Measurements from ENCODE around the gene TUBGCP2.
A peak's percentile ranks its signal among the peaks of the same experiment; 100 is the strongest.
"Not testable (repeated sequence)": the region's sequence is repeated elsewhere in the genome, so short reads cannot be mapped to it uniquely, and the experiment has no call there.

The TUBGCP2 gene

DNA sequence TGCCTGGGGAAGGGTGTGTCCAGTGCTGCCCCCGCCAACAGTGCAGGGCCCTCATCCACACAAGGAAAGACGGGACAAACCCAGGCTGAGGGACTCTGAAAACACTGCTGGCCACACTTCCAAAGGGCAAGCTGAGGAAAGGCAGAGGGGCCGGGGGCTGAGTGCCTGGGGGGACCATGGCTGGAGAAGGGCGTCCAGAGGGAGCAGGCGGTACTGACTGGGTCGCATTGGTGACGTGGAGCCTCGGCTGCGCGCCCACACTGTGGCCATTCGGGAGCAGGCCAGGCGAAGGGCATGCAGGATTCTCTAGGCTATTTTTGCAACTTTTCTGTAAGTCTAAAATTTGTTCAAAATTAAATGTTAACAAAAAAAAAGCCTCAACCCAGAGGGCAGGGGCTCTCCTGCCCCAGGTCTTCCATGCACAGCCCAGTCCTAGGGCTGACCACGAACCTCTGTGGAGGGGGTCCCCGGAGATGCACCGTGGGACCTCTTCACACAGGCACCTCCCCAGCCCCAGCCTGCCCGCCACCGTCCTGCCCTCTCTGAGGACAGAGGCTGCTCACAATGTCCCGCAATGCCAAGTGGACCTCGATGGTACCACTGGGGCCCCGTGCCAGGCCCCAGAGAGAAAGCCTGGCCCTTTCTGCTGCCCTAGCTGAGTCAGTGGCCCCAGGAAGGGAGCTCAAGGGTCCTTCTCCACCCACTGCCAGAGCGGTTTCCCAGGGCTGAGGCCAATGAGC is 42.4 kb downstream of the TUBGCP2 start:
- DNase-seq (ENCODE audit: low read depth): no peak

DNA sequence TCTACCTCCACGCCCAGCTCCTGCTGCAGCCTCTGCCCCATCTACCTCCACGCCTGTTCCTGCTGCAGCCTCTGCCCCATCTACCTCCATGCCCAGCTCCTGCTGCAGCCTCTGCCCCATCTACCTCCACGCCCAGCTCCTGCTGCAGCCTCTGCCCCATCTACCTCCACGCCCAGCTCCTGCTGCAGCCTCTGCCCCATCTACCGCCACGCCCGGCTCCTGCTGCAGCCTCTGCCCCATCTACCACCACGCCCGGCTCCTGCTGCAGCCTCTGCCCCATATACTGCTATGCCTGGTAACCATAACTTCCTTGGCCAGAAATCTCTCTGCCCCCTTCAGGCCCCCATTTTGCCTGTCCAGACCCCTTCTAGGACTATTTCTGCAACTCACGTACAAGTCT is 43.6 kb downstream of the TUBGCP2 start:
- not testable (repeated sequence) for DNase-seq (ENCODE audit: low read depth)

DNA sequence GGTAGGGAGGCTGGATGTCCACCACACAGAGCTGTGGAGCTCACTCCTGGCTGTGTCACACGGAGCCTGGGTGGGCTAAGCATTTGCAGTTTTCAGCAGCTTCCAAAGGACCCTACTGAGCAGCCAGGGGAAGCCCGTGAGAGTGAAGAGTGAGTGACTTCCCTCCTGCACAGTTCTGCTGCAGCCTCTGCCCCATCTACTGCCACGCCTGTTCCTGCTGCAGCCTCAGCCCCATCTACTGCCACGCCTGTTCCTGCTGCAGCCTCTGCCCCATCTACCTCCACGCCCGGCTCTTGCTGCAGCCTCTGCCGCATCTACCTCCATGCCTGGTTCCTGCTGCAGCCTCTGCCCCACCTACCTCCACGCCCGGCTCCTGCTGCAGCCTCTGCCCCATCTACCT is 44.2 kb downstream of the TUBGCP2 start:
- no peak for DNase-seq (ENCODE audit: low read depth)

DNA sequence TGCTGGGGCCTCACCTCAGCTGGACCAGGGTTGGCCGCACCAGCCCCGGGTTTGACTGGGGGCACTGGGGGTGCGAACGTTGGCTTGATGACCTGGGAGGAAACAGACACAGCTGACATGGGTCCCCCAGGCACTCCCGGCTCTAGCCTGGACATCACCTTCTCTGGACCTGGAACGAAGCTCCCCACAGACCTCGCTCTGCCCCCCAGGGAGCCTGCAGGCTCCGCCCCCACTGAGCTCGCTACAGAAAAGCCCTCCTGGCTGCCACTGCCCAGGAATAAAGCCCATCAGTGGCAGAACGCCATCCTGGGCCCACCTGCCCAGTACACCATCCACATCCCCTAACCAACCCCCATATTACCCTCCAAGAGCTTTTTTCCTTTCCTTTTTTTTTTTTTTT is 45.0 kb downstream of the TUBGCP2 start:
- DNase-seq (ENCODE audit: low read depth): no peak

DNA sequence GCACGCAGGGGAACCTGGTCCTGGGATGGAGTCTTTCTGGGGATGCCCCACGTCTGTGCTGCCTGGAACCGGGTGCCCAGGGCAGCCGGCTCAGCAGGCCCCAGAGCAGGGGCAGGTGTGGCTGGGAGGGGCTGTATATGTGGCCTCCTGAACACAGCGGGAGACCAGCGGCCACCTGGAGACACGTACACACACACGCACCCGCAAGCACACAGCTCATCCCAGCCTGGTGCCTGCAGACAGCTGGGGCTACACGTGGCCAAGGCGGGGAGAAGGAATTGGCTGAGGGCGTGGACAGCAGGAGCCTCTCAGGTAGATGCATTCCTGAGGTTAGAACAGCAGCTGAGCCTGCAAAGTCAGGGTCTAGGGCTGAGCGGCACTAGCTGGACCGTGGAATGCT is 46.0 kb downstream of the TUBGCP2 start:
- no peak for DNase-seq (ENCODE audit: low read depth)

DNA sequence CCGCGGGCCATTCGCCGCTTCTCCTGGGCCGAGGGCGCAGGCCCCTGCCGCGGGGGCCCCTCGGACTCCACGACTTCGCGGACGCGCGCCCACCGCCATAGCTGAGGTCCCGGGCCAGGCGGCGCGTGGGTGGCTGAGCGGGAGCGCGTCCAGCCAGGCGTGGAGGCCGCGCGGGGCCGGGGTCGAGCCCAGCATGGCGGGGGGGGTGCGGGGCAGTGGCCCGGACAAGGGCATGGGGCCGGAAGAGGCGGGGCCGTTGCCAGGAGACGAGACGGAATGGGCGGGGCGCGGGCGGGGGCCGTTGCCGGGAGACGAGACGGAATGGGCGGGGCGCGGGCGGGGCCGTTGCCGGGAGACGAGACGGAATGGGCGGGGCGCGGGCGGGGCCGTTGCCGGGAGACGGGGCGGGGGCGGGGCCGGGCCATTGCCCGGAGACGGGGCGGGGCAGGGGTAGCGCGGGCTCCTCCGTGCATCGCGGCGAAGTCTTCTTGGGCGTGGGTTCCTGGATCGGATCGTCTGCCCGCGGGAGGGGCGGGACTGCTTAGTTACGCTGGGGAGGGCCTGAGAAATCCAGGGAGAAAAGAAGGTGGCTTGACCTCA is 46.8 kb downstream of the TUBGCP2 start:
- no peak for DNase-seq (ENCODE audit: low read depth)

DNA sequence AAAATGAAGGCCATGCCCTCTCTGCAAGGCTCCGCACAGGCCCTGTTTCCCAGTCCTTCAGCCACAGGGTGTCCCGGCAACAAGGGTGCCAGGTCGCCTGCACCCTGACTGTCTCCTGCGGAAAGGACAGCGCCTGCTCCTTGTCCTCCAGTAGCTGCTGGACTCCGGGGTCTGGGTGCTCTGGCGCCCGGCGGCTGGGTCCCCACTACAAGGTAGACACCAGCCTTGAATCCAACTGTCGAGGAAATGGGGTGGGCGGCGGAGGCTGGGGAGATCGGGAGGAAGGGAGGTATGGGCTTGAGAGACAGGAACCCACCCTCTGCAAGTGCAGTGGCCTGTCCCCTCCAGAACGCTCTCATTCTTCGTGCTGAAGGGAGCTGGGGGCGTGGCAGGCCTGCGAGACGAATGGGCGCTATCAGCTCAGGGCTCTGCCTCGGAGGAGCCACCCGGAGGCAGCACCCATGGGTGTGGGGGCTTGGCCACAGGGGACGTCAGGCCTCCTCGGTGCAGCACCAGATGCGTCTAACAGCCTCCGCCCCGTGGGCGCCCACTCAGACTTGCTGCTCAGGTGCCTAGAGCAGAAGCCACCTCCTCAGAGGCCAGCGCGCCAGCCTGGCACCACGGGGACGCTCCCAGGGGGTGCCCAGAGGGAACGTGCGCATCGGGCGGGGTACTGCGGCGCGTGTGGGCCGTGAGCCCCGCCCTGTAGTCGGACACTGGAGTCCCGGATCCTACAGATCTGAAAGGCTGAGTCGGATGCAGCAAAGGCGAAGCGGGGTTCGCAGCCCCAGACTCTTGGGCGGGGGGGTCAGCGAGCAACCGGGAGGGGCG is 47.6 kb downstream of the TUBGCP2 start:
- no peak for DNase-seq (ENCODE audit: low read depth)

DNA sequence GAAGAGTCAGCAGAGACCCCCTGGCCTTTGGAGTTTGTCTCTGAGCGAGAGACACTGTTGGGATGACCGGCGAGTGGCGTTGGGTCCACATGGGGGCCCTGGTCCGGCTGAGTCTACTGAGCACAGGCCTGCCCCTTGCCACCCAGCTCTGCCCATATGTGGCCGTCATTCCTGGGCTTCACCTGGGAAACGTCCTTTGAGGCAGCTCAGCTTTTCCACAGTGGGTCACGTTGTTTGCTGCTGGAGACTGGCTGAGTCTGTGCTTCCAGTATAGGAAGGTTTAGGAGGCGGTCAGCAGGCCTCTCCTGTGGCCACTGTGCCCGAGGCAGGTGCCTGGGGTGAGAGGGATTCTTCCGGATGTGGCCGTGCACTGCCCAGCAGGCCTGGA is 49.1 kb downstream of the TUBGCP2 start:
- DNase-seq (ENCODE audit: low read depth): no peak

DNA sequence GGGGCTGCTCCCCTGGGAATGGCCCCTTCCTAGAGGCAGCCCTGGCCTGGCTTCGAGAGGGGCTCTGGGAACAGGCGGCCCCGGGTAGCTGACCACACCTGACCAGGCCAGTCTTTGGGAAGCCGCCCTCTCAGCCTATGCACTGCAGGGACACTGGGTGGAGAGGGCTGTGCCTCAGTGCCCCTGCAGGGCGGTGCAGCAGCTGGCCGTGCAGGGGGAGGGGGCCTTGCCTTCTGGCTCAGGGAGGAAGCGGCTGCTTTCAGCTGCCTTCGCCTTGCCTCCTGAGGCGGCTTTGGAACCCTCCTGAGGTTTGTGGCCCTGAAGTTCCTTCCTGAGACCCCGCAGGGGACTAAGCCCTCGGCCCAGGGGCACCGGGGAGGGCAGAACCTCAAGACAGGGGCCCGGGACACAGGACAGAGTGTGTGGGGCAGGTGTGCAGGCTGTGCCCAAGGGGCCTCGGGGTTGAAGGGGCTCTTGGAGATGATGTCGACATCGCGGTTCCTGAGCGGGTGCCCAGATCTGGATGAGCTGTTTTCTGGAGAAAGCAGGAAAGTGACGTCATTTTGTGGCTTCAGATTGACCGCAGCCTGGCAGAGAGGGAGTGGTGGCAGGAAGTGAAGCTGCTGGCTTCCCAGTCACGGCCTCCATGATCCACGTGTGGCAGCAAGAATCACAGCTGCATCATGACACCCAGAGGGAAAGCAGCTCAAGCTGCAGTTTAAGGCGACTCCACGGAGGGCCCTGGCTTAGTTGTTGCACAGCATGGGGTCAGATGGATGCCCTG is 49.7 kb downstream of the TUBGCP2 start:
- peak; percentile 100 for DNase-seq (ENCODE audit: low read depth)

DNA sequence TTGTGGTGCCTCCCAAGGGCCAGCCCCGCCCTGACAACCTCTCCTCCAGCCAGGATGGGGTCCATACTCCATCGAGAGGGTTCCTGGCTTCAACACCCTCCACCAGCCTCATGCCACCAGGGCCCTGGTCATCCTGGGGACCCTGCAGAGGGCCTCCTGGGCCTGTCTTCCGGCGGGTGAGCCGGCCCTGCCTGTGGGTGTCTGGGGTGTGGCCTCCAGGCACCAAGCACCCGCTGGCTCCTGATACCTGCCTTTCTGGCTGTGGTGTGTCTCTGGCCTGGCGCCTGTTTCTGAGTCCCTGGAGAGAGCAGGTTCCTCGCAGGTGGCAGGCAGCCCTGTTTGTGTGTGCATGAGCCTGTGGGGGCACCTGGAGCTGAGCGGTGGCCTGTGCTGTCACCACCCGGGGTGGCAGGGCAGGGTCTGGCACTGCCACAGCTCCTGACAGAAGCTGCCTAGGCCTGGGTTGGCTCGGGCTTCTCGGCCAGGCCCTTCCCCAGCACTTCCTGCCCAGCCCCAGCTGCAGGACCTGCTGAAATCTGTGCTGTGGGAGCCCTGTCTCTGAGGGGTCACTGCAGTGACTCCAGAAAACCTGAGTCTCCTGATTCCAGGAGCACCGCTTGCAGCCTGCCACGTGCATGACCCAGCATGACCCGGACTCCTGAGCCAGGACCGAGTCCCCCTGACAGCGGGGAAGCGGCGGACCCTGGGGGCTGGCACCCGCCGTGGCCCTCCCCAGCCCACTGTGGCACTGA is 50.4 kb downstream of the TUBGCP2 start:
- no peak for DNase-seq (ENCODE audit: low read depth)

DNA sequence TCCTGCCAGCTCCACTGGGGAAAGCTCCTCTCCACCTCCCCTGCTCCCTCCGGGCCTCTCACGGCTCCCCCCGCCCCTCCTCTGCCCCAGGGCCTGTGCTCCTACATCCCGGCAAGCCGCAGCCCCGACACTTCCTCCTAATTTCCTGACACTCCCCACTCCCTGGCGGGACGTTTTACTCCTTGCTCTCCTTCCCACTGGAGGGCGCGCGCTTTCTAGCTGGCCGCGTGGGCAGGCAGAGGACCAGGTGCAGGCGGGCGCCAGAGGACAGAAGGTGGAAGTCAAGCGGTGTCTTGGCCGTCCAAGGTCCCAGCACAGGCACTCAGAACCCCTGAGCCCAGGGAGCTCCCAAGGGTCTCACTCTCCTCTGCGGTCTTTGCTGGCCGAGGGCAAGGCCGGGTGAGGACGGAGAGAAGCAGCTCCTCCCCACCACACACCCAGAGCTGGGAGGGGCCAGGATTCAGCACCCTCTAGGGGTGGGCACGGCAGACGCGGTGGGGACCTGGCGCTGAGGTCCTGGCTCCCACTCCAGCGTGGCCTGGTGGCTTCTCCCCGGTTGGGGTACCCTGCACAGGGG is 51.1 kb downstream of the TUBGCP2 start:
- no peak for DNase-seq (ENCODE audit: low read depth)

DNA sequence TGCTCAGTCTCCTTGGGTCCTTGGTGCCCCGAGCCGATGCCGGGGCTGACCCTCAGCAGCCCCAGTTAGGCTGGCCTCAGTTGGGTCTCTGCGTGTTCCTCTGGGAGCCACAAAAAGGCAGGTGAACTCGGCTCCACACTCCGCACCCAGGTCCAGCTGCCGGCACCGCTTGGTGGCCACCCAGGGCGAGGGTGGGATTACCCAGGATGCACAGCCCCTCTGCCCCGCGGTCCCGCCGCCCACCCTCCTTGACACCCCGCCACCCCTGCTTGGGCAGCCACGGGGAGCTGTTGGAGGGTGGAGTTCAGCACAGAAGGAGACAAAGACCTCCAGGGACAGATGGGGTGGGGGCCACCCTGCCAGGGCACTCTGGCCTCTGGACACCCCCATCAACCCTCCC is 53.3 kb downstream of the TUBGCP2 start:
- DNase-seq (ENCODE audit: low read depth): no peak

DNA sequence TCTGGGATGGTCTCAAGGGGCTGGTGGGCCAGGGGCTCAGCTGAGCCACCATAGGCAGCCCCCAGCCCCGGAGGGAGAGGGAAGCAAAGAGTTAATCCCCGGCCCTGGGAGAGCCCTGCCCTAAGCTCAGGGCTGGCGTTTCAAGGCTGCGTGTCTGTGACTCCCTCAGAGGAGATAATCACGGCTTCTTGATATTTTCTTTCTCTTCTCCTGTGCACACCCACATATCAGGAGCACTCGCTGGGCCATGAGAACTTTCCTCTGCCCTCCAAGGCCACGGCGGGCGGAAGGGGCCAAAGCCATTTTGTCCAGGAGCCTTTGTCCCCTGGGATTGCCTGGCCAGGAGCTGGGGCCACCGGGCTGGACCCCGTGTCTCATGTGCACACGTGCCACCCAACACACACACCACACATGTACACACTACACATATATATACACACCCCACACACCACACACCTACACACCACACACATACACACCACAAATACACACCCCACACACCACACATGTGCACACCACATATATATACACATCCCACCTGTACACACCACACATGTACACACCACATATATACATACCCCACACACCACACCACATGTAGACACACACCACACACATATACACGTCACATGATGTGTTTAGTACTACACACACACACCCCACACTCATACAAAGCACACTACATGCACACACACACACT is 54.1 kb downstream of the TUBGCP2 start:
- no peak for DNase-seq (ENCODE audit: low read depth)

DNA sequence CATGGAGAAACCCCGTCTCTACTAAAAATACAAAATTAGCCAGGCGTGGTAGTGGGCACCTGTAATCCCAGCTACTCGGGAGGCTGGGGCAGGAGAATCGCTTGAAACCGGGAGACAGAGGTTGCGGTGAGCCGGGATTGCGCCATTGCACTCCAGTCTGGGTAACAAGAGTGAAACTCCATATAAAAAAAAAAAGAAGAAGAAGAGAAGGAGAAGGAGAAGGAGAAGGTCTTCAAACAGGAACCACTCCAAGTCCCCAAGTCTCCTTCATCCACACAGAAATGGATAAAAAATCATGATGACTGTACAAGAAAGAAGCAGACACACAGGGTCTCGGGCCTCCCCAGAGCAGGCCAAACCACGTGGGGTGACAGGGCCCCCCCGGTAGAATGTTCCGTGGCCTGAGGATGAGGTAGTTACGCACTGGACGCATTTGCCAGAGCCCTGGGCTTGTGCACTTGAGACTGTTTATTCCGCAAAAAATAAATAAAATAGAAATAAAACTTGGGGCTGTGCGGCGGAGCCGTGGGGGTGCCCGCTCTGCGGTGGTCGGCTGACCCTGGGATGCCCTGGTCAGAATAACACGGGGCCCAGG is 55.2 kb downstream of the TUBGCP2 start:
- no peak for DNase-seq (ENCODE audit: low read depth)

DNA sequence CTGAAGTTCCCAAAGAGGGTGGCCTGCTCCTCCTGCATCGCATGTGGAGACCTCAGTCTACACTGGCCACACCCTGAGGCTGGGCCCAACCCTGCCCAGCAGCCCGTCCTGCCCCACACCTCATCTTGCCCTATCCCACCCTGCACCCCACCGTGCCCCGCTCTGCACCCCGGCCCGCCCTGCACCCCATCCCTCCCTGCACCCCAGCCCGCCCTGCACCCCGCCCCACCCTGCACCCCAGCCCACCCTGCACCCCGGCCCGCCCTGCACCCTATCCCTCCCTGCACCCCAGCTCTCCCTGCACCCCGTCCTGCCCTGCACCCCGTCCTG is 56.5 kb downstream of the TUBGCP2 start:
- no peak for DNase-seq (ENCODE audit: low read depth)

DNA sequence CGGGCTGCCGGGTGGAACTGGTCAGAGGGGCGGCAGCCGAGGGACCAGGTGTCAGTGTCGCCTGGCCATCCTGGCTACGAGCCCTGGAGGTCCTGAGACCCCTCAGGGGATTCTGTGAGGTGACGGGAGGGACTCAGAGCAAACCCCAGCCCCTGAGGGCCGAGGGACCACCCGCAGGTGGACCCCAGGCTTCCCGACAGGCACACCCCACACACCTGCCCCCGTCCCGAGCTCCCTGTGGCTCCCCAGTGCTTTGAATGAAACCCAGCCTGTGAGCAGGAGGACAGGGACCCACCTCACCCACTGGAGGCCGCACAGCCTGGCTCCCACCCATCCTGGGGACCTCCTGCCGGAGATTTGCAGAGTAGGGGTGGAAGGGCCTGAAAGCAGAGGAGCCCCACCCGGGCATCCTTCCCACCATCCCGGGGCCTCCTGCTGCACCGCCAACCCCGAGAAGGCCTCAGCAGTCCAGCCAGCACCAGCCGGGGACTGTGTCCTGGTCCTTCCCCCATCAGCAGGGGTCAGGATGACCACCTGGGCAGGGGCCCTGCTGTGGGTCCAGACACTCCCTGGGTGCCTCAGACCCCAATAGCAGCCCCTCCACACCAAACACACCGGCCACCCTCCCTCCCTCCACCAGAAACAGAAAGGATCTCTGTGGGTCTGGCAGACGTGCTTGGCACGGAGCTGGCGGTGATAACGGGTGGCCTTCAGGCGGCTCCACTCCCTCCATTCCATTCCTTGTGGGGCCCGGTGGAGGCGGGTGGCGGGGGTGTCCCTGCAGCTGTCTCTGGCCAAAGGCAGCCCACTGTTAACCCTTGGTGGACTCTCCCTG is 57.1 kb downstream of the TUBGCP2 start:
- DNase-seq (ENCODE audit: low read depth): no peak

DNA sequence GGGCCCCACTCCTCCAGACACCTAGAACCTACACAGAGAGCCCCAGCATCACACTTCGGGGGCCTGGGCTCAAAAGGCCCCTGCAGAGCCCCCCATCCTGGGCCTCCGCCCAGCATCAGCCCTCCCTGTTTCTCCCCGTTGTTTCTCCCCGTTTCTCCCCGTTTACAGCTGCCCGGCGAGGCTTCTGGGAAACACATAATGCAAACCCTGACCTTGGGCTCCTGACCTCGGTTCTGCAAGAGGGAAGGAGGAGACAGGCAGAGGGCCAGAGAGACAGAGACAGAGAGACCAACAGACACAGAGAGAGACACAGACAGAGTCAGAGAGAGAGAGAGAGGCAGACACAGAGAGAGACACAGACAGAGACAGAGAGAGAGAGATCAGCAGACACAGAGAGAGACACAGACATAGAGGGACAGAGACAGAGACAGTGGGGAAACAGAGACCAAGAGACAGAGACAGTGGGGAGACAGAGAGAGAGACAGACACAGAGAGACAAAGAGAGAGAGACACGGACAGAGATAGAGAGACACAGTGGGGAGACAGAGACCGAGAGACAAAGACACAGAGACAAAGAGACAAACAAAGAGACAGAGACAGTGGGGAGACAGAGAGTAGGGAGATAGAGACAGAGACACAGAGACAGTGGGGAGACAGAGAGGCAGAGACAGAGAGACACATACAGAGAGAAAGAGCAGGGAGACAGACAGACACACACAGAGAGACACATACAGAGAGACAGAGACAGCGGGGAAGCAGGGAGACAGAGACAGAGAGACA is 58.5 kb downstream of the TUBGCP2 start:
- DNase-seq (ENCODE audit: low read depth): no peak

DNA sequence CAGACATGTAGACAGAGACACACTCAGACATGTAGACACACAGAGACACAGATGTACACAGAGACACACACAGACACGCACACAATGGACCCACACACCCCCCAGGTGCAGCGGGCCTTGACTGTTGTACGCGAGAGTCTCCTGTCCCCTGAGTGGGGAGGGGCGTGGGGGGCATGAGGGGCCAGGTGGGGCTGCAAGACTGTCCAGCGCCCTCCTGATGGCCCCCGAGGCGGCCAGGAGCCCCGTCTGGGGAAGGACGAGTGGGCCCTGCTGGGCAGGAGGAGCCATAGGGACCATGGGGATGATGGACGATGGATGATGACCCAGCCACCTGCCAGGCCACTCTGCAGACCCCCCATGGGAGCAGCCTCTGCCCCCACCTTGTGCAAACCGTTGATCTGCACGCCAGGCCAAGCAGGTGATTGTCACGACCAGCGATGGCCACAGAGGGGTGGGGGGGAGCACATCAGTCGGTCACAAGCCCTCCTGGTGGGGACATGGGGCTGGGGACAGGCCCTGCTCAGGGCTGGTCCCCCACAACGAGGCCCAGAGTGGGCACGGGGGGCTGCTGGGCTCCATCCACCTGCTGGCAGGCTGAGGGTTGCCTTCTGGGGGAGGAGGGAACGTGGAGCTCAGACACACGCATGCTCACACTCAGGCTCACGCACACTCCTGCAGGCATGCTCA is 59.4 kb downstream of the TUBGCP2 start:
- DNase-seq (ENCODE audit: low read depth): no peak

Measured in stromal cell of bone marrow (primary cell).